SK-N-SH treated with all-trans-retinoic acid at 6 μM for 48 hours (cell line): ENCODE results near the gene PBRM1.

Source experiments
- ATAC-seq: fragments of 200-7000 bp; cut with Tn5 transposase; 3 replicates; pipeline ENCODE4 v1.9.1; 2020; ENCODE audit warnings: mild to moderate bottlenecking, moderate library complexity
- ARNTL ChIP-seq: fragments of 450-650 bp; formaldehyde crosslinking; IDR thresholded peaks from 2 replicates; pipeline ENCODE4 v1.5.0; 2020; ENCODE audit warnings: low read depth, mild to moderate bottlenecking, moderate library complexity, borderline replicate concordance
- BACH2 ChIP-seq: fragments of 250-450 bp; sonication (Bioruptor Pico); IDR thresholded peaks from 2 replicates; pipeline ENCODE4 v1.9.0; 2021; ENCODE audit warnings: mild to moderate bottlenecking, borderline replicate concordance
- CREB5 ChIP-seq: fragments of 250-450 bp; sonication (Bioruptor Pico); IDR thresholded peaks from 2 replicates; pipeline ENCODE4 v1.5.1; 2020; ENCODE audit warnings: low read depth, mild to moderate bottlenecking, moderate library complexity
- CSDC2 ChIP-seq: fragments of 250-450 bp; sonication (Bioruptor Pico); IDR thresholded peaks from 2 replicates; pipeline ENCODE4 v1.5.0; 2020; ENCODE audit warnings: mild to moderate bottlenecking, moderate library complexity
- CSRNP3 ChIP-seq: fragments of 250-450 bp; sonication (Bioruptor Pico); IDR thresholded peaks from 2 replicates; pipeline ENCODE4 v1.5.1; 2021; ENCODE audit warnings: mild to moderate bottlenecking, moderate library complexity
- ESRRG ChIP-seq: fragments of 250-450 bp; sonication (Bioruptor Pico); IDR thresholded peaks from 2 replicates; pipeline ENCODE4 v1.6.1; 2021; ENCODE audit warnings: mild to moderate bottlenecking
- GLIS3 ChIP-seq: fragments of 250-450 bp; sonication (Bioruptor Pico); IDR thresholded peaks from 2 replicates; pipeline ENCODE4 v1.5.0; 2020; ENCODE audit warnings: mild to moderate bottlenecking, moderate library complexity
- OSR1 ChIP-seq: fragments of 250-450 bp; sonication (Bioruptor Pico); IDR thresholded peaks from 2 replicates; pipeline ENCODE4 v1.8.0; 2022; ENCODE audit warnings: moderate library complexity, mild to moderate bottlenecking, inconsistent platforms
- PATZ1 ChIP-seq: fragments of 250-450 bp; sonication (Bioruptor Pico); IDR thresholded peaks from 2 replicates; pipeline ENCODE4 v1.8.0; 2020; ENCODE audit warnings: mild to moderate bottlenecking, moderate library complexity, borderline replicate concordance
- POU6F1 ChIP-seq: fragments of 250-450 bp; sonication (Bioruptor Pico); IDR thresholded peaks from 2 replicates; pipeline ENCODE4 v1.8.0; 2021; ENCODE audit warnings: low read depth, mild to moderate bottlenecking, moderate library complexity, borderline replicate concordance
- PPARA ChIP-seq: fragments of 250-450 bp; sonication (Bioruptor Pico); IDR thresholded peaks from 2 replicates; pipeline ENCODE4 v1.5.0; 2020; ENCODE audit warnings: mild to moderate bottlenecking, borderline replicate concordance
- RARB ChIP-seq: fragments of 250-450 bp; sonication (Bioruptor Pico); IDR thresholded peaks from 2 replicates; pipeline ENCODE4 v1.8.0; 2021; ENCODE audit warnings: mild to moderate bottlenecking, moderate library complexity
- SNAI2 ChIP-seq: fragments of 250-450 bp; sonication (Bioruptor Pico); IDR thresholded peaks from 2 replicates; pipeline ENCODE4 v1.5.0; 2020; ENCODE audit warnings: mild to moderate bottlenecking, moderate library complexity
- TCF4 ChIP-seq: fragments of 250-450 bp; sonication (Bioruptor Pico); IDR thresholded peaks from 2 replicates; pipeline ENCODE4 v1.8.0; 2021; ENCODE audit warnings: mild to moderate bottlenecking, moderate library complexity, borderline replicate concordance
- TOX ChIP-seq: fragments of 250-450 bp; sonication (Bioruptor Pico); IDR thresholded peaks from 2 replicates; pipeline ENCODE4 v1.8.0; 2021; ENCODE audit warnings: mild to moderate bottlenecking, moderate library complexity, borderline replicate concordance
- TSHZ2 ChIP-seq: fragments of 250-450 bp; sonication (Bioruptor Pico); IDR thresholded peaks from 2 replicates; pipeline ENCODE4 v1.5.0; 2020; ENCODE audit warnings: mild to moderate bottlenecking, moderate library complexity
- ZFP3 ChIP-seq: fragments of 250-450 bp; sonication (Bioruptor Pico); IDR thresholded peaks from 2 replicates; pipeline ENCODE4 v1.5.0; 2020; ENCODE audit warnings: mild to moderate bottlenecking, moderate library complexity
- ZFP30 ChIP-seq: fragments of 450-650 bp; formaldehyde crosslinking; IDR thresholded peaks from 2 replicates; pipeline ENCODE4 v1.5.0; 2022; ENCODE audit warnings: mild to moderate bottlenecking, moderate library complexity
- ZNF565 ChIP-seq: fragments of 450-650 bp; formaldehyde crosslinking; conservative IDR thresholded peaks from 2 replicates; pipeline ENCODE4 v1.5.0; 2020; ENCODE audit warnings: low read depth, mild to moderate bottlenecking, moderate library complexity
- ZNF70 ChIP-seq: fragments of 450-650 bp; formaldehyde crosslinking; IDR thresholded peaks from 2 replicates; pipeline ENCODE4 v1.5.0; 2020; ENCODE audit warnings: mild to moderate bottlenecking, moderate library complexity
- ZNF8 ChIP-seq: fragments of 450-650 bp; formaldehyde crosslinking; IDR thresholded peaks from 2 replicates; pipeline ENCODE4 v1.5.0; 2020; ENCODE audit warnings: mild to moderate bottlenecking, moderate library complexity

Gene PBRM1

GRCh38 chr3:52521881-52522650 is 163.6 kb downstream of the PBRM1 start:
- no peak for TF ChIP-seq TCF4
- TF ChIP-seq ZNF8 (CRISPR knock-in tag) = no peak
- no peak for TF ChIP-seq BACH2 (CRISPR knock-in tag)
- no peak for TF ChIP-seq CREB5 (CRISPR knock-in tag)
- no peak for TF ChIP-seq ARNTL (CRISPR knock-in tag)
- TF ChIP-seq GLIS3 (CRISPR knock-in tag) = no peak
- no peak for TF ChIP-seq TOX (CRISPR knock-in tag)
- TF ChIP-seq OSR1 (CRISPR knock-in tag) = no peak
- TF ChIP-seq POU6F1 (CRISPR knock-in tag) = no peak
- TF ChIP-seq ZFP3 (CRISPR knock-in tag) = no peak
- TF ChIP-seq CSDC2 (CRISPR knock-in tag) = no peak
- TF ChIP-seq ZFP30 (CRISPR knock-in tag) = no peak
- no peak for TF ChIP-seq PATZ1 (CRISPR knock-in tag)
- TF ChIP-seq SNAI2 (CRISPR knock-in tag) = no peak
- no peak for ATAC-seq

- TF ChIP-seq CREB5 (CRISPR knock-in tag) = no peak
- no peak for TF ChIP-seq RARB (CRISPR knock-in tag)
- no peak for TF ChIP-seq PPARA
- no peak for TF ChIP-seq ZFP3 (CRISPR knock-in tag)
- TF ChIP-seq BACH2 (CRISPR knock-in tag) = no peak
- TF ChIP-seq TCF4 = no peak
- TF ChIP-seq GLIS3 (CRISPR knock-in tag) = no peak
- no peak for TF ChIP-seq ZNF565 (CRISPR knock-in tag)
- no peak for TF ChIP-seq TSHZ2 (CRISPR knock-in tag)
- TF ChIP-seq ZFP30 (CRISPR knock-in tag) = no peak
- TF ChIP-seq CSDC2 (CRISPR knock-in tag) = no peak
- TF ChIP-seq ESRRG = no peak
- no peak for TF ChIP-seq TOX (CRISPR knock-in tag)
- TF ChIP-seq SNAI2 (CRISPR knock-in tag) = no peak
- no peak for ATAC-seq
Measured at GRCh38 chr3:52521488-52521824, 164.3 kb downstream of the PBRM1 start.

GRCh38 chr3:52520716-52521487 is 164.8 kb downstream of the PBRM1 start:
- ATAC-seq = no peak
- TF ChIP-seq BACH2 (CRISPR knock-in tag) (no peak), CSRNP3 (CRISPR knock-in tag) (no peak), POU6F1 (CRISPR knock-in tag) (no peak), GLIS3 (CRISPR knock-in tag) (no peak), ZNF70 (no peak), PATZ1 (CRISPR knock-in tag) (no peak), TOX (CRISPR knock-in tag) (no peak), ZNF8 (CRISPR knock-in tag) (no peak)
